Natural killer cell treated with Interleukin-12 subunit alpha and Interleukin-12 subunit beta and Interleukin-15 and Interleukin-18, amount 100 ng/mL, for 72 hours (primary cell): ENCODE data around the gene CRYBA4. TPM values are rescaled to one million over a fixed set of nuclear protein-coding genes. Genes with fewer than 3 reads are reported as not detected.

Source experiments
- ATAC-seq, 2 donors: fragments of 150-1000 bp; cut with Tn5 transposase in 1 of 2; sonication (Bioruptor Pico), chemical (Tn5 transposase) in 1 of 2; 2 replicates each; pipeline ENCODE4 v1.10.0; 2021
- DNase-seq: peaks from one replicate; pipeline ENCODE4 v3.0.0; 2022; ENCODE audit warnings: low spot score
- H3K27ac Mint-ChIP-seq, 2 donors: 1 replicate in 1 of 2; 2 replicates in 1 of 2; pipeline ENCODE4 v1.8.0; 2022; ENCODE audit warnings: mixed read lengths in 2 of 2, mild to moderate bottlenecking in 1 of 2, moderate library complexity in 1 of 2
- H3K27me3 Mint-ChIP-seq, 2 donors: 1 replicate in 1 of 2; 2 replicates in 1 of 2; pipeline ENCODE4 v1.8.0; 2022; ENCODE audit warnings: mixed read lengths in 2 of 2
- H3K36me3 Mint-ChIP-seq: one replicate; pipeline ENCODE4 v1.8.0; 2022; ENCODE audit warnings: mixed read lengths
- H3K4me1 Mint-ChIP-seq, 2 donors: 1 replicate in 1 of 2; 2 replicates in 1 of 2; pipeline ENCODE4 v1.8.0; 2022; ENCODE audit warnings: low read depth in 2 of 2, mixed read lengths in 2 of 2, mild to moderate bottlenecking in 1 of 2
- H3K4me3 Mint-ChIP-seq: one replicate; pipeline ENCODE4 v1.8.0; 2022; ENCODE audit warnings: mixed read lengths
- H3K9me3 Mint-ChIP-seq: 2 replicates; pipeline ENCODE4 v1.8.0; 2022; ENCODE audit warnings: mixed read lengths
- total RNA-seq, 2 donors: library from RNA; stranded (reverse); gene quantifications; one replicate each; pipeline ENCODE4 v1.2.3, GENCODE V29; 2022

Gene CRYBA4
- not detected for total RNA-seq

GRCh38 chr22:26621663-26622062 lies at the start of gene CRYBA4:
TSS of gene CRYBA4 (plus strand) at chr22:26621963. CDS start at chr22:26622597, 634 bp downstream.
- H3K4me1 Mint-ChIP-seq, result peaks cover 10 to 21% of the 10 kb centered on the region in 2 donors
- H3K9me3 Mint-ChIP-seq, result no peaks in the 10 kb centered on the region
- ATAC-seq, result no peak

GRCh38 chr22:26573026-26573662 lies 48.6 kb upstream of the CRYBA4 start:
- Mint-ChIP-seq H3K27ac (peak overlapping the region; percentile 75 to 96), H3K9me3 (no peaks in the 10 kb centered on the region), H3K36me3 (peaks cover 6% of the 10 kb centered on the region), H3K4me3 (peak overlapping the region; percentile 49), H3K4me1 (peaks cover 71 to 72% of the 10 kb centered on the region in 2 donors), H3K27me3 (no peaks in the 10 kb centered on the region)
- DNase-seq (peak; percentile 60), ATAC-seq (peak; percentile 72 to 85)

More at GRCh38 chr22:26621663-26622062, at the start of gene CRYBA4:
- Mint-ChIP-seq H3K4me3 (no peak within 1 kb of the TSS), H3K36me3 (no peaks in the 10 kb centered on the region), H3K27me3 (no peaks in the 10 kb centered on the region), H3K27ac (no peak within 1 kb of the TSS)
- no peak for DNase-seq

- DNase-seq (peak; percentile 25), ATAC-seq (no peak)
- no peaks in the 10 kb centered on the region for H3K9me3 Mint-ChIP-seq
- peaks cover 6% of the 10 kb centered on the region for H3K36me3 Mint-ChIP-seq
- H3K4me1 Mint-ChIP-seq, result peaks cover 70 to 74% of the 10 kb centered on the region in 2 donors
- H3K27ac Mint-ChIP-seq, result peak overlapping the region; percentile 75 to 96
- H3K27me3 Mint-ChIP-seq, result no peaks in the 10 kb centered on the region
- peak overlapping the region; percentile 49 for H3K4me3 Mint-ChIP-seq
These were observed 47.6 kb upstream of the CRYBA4 start for GRCh38 chr22:26574001-26574723.

GRCh38 chr22:26576026-26576680 lies 45.6 kb upstream of the CRYBA4 start:
- Mint-ChIP-seq H3K36me3 (peaks cover 6% of the 10 kb centered on the region), H3K27ac (peak overlapping the region; percentile 35 to 86), H3K4me3 (peak overlapping the region; percentile 3), H3K4me1 (peaks cover 77 to 78% of the 10 kb centered on the region in 2 donors), H3K9me3 (no peaks in the 10 kb centered on the region), H3K27me3 (no peaks in the 10 kb centered on the region)
- DNase-seq (peak; percentile 16), ATAC-seq (no peak)

- Mint-ChIP-seq H3K27me3 (no peaks in the 10 kb centered on the region), H3K4me3 (no peak overlapping the region), H3K27ac (peak overlapping the region in 1 of 2 donors; percentile 88), H3K9me3 (no peaks in the 10 kb centered on the region), H3K36me3 (peaks cover 6% of the 10 kb centered on the region), H3K4me1 (peaks cover 74 to 76% of the 10 kb centered on the region in 2 donors)
- DNase-seq (no peak), ATAC-seq (no peak)
These were observed 44.7 kb upstream of the CRYBA4 start for GRCh38 chr22:26577081-26577480.

GRCh38 chr22:26579331-26579886 lies 42.4 kb upstream of the CRYBA4 start:
- peak; percentile 86 to 89 for ATAC-seq
- no peaks in the 10 kb centered on the region for H3K9me3 Mint-ChIP-seq
- H3K4me3 Mint-ChIP-seq, result peak overlapping the region; percentile 79
- peak; percentile 62 for DNase-seq
- peaks cover 6% of the 10 kb centered on the region for H3K36me3 Mint-ChIP-seq
- peaks cover 67% of the 10 kb centered on the region in 2 donors for H3K4me1 Mint-ChIP-seq
- H3K27me3 Mint-ChIP-seq, result no peaks in the 10 kb centered on the region
- peak overlapping the region; percentile 76 to 88 for H3K27ac Mint-ChIP-seq

GRCh38 chr22:26580240-26580962 lies 41.4 kb upstream of the CRYBA4 start:
- Mint-ChIP-seq H3K27me3 (no peaks in the 10 kb centered on the region), H3K4me1 (peaks cover 67 to 68% of the 10 kb centered on the region in 2 donors), H3K27ac (peak overlapping the region; percentile 76 to 88), H3K4me3 (peak overlapping the region; percentile 79), H3K9me3 (no peaks in the 10 kb centered on the region), H3K36me3 (peaks cover 6% of the 10 kb centered on the region)
- DNase-seq (no peak), ATAC-seq (no peak)

- H3K27ac Mint-ChIP-seq, result peak overlapping the region; percentile 76 to 88
- peak overlapping the region; percentile 79 for H3K4me3 Mint-ChIP-seq
- H3K36me3 Mint-ChIP-seq, result peaks cover 6% of the 10 kb centered on the region
- no peaks in the 10 kb centered on the region for H3K27me3 Mint-ChIP-seq
- DNase-seq, result no peak
- peaks cover 69 to 70% of the 10 kb centered on the region in 2 donors for H3K4me1 Mint-ChIP-seq
- no peak for ATAC-seq
- H3K9me3 Mint-ChIP-seq, result no peaks in the 10 kb centered on the region
These were observed 40.7 kb upstream of the CRYBA4 start for GRCh38 chr22:26581026-26581425.

GRCh38 chr22:26581633-26582168 lies 40.1 kb upstream of the CRYBA4 start:
- H3K9me3 Mint-ChIP-seq, result no peaks in the 10 kb centered on the region
- H3K27ac Mint-ChIP-seq, result peak overlapping the region; percentile 76 to 88
- no peaks in the 10 kb centered on the region for H3K27me3 Mint-ChIP-seq
- H3K4me1 Mint-ChIP-seq, result peaks cover 69 to 70% of the 10 kb centered on the region in 2 donors
- no peaks in the 10 kb centered on the region for H3K36me3 Mint-ChIP-seq
- no peak for ATAC-seq
- H3K4me3 Mint-ChIP-seq, result peak overlapping the region; percentile 79
- no peak for DNase-seq

- DNase-seq (no peak), ATAC-seq (no peak)
- H3K4me3 Mint-ChIP-seq, result peak overlapping the region; percentile 70
- no peaks in the 10 kb centered on the region for H3K36me3 Mint-ChIP-seq
- peaks cover 72 to 83% of the 10 kb centered on the region in 2 donors for H3K4me1 Mint-ChIP-seq
- H3K9me3 Mint-ChIP-seq, result no peaks in the 10 kb centered on the region
- H3K27ac Mint-ChIP-seq, result peak overlapping the region; percentile 59 to 83
- no peaks in the 10 kb centered on the region for H3K27me3 Mint-ChIP-seq
These were observed 37.8 kb upstream of the CRYBA4 start for GRCh38 chr22:26584010-26584409.

- DNase-seq (no peak), ATAC-seq (no peak)
- peak overlapping the region; percentile 70 for H3K4me3 Mint-ChIP-seq
- no peaks in the 10 kb centered on the region for H3K9me3 Mint-ChIP-seq
- peaks cover 62 to 74% of the 10 kb centered on the region in 2 donors for H3K4me1 Mint-ChIP-seq
- H3K36me3 Mint-ChIP-seq, result no peaks in the 10 kb centered on the region
- H3K27me3 Mint-ChIP-seq, result no peaks in the 10 kb centered on the region
- peak overlapping the region; percentile 59 to 83 for H3K27ac Mint-ChIP-seq
These were observed 36.5 kb upstream of the CRYBA4 start for GRCh38 chr22:26585104-26585790.

- H3K36me3 Mint-ChIP-seq, result no peaks in the 10 kb centered on the region
- no peaks in the 10 kb centered on the region for H3K9me3 Mint-ChIP-seq
- DNase-seq (no peak), ATAC-seq (no peak)
- peaks cover 59 to 66% of the 10 kb centered on the region in 2 donors for H3K4me1 Mint-ChIP-seq
- H3K4me3 Mint-ChIP-seq, result peak overlapping the region; percentile 81
- no peaks in the 10 kb centered on the region for H3K27me3 Mint-ChIP-seq
- H3K27ac Mint-ChIP-seq, result peak overlapping the region; percentile 59 to 83
These were observed 35.0 kb upstream of the CRYBA4 start for GRCh38 chr22:26586556-26587325.
